ENCODE measurements around the gene MCHR1. TPM values are rescaled to one million over a fixed set of nuclear protein-coding genes. Genes with fewer than 3 reads are reported as not detected.

MCHR1 gene
- total RNA-seq, 1 experiment from 2014 or later: 1.0 TPM

GRCh38 chr22:40638261-40638660 is 41.0 kb upstream of the MCHR1 start (continued):
- TF ChIP-seq E2F1 (CRISPR knock-in tag; IDR thresholded peaks at IDR 0.05) (no peak), IRF1 (CRISPR knock-in tag; IDR thresholded peaks at IDR 0.05) (no peak)

- ChIA-PET CTCF (no interaction called here), POLR2A (no interaction called here)
- H3K27me3 Mint-ChIP-seq (ENCODE audit: low read depth): peaks cover 3% of the 10 kb centered on the region
- H3K4me1 Mint-ChIP-seq: peaks cover 10% of the 10 kb centered on the region
- DNase-seq (ENCODE audit: low spot score): no peak
- H3K27ac Mint-ChIP-seq: no peak overlapping the region
- no peak overlapping the region for H3K4me3 Mint-ChIP-seq
- H3K9me3 Mint-ChIP-seq: no peaks in the 10 kb centered on the region
- ATAC-seq: no peak
- TF ChIP-seq USF2 (CRISPR knock-in tag; IDR thresholded peaks at IDR 0.05): peak; percentile 68
- no peak for TF ChIP-seq ZNF425 (CRISPR knock-in tag; conservative IDR thresholded peaks at IDR 0.05)
- 0 out of 2 replicates have a peak, but pooled peaks have one; percentile 40 for TF ChIP-seq USF1 (CRISPR knock-in tag; IDR thresholded peaks at IDR 0.05)
- H3K36me3 Mint-ChIP-seq: no peaks in the 10 kb centered on the region
Observed at GRCh38 chr22:40641269-40641668, 38.0 kb upstream of the MCHR1 start.

- ChIA-PET POLR2A (interaction anchor here (0.6 kb wide), 1 partner anchor 35 kb away, joined by 8 read pairs; no protein-coding TSS in a partner anchor), CTCF (interaction anchor here (0.8 to 1.7 kb wide), 2 partner anchors 117 to 206 kb away, joined by 4 to 5 read pairs; no protein-coding TSS in a partner anchor)
- peaks cover 10% of the 10 kb centered on the region for H3K4me1 Mint-ChIP-seq
- TF ChIP-seq E2F4 (CRISPR knock-in tag; IDR thresholded peaks at IDR 0.05; ENCODE audit: borderline replicate concordance, low read depth) (no peak), PRRX2 (CRISPR knock-in tag; IDR thresholded peaks at IDR 0.05) (no peak), E2F5 (CRISPR knock-in tag; IDR thresholded peaks at IDR 0.05) (no peak), RORB (CRISPR knock-in tag; IDR thresholded peaks at IDR 0.05) (no peak), CREM (CRISPR knock-in tag; IDR thresholded peaks at IDR 0.05) (no peak), IRF2 (CRISPR knock-in tag; IDR thresholded peaks at IDR 0.05; ENCODE audit: borderline replicate concordance, low read depth) (no peak), ZBTB21 (CRISPR knock-in tag; IDR thresholded peaks at IDR 0.05; ENCODE audit: borderline replicate concordance) (no peak), ATF1 (CRISPR knock-in tag; IDR thresholded peaks at IDR 0.05) (no peak), CDX4 (CRISPR knock-in tag; IDR thresholded peaks at IDR 0.05; ENCODE audit: borderline replicate concordance) (no peak), EMX1 (CRISPR knock-in tag; IDR thresholded peaks at IDR 0.05) (no peak), PREB (CRISPR knock-in tag; IDR thresholded peaks at IDR 0.05; ENCODE audit: borderline replicate concordance) (no peak), KAT7 (CRISPR knock-in tag; IDR thresholded peaks at IDR 0.05; ENCODE audit: borderline replicate concordance) (no peak), CBFB (CRISPR knock-in tag; IDR thresholded peaks at IDR 0.05; ENCODE audit: low read depth) (no peak), ZSCAN18 (CRISPR knock-in tag; IDR thresholded peaks at IDR 0.05) (no peak)
Observed at GRCh38 chr22:40642316-40642715, 37.0 kb upstream of the MCHR1 start.

More at GRCh38 chr22:40642316-40642715, 37.0 kb upstream of the MCHR1 start:
- no peak overlapping the region for H3K4me3 Mint-ChIP-seq
- H3K9me3 Mint-ChIP-seq: no peaks in the 10 kb centered on the region
- peaks cover 3% of the 10 kb centered on the region for H3K27me3 Mint-ChIP-seq (ENCODE audit: low read depth)
- ATAC-seq (no peak), DNase-seq (ENCODE audit: low spot score) (no peak)
- H3K27ac Mint-ChIP-seq: no peak overlapping the region
- H3K36me3 Mint-ChIP-seq: no peaks in the 10 kb centered on the region
